NT2/D1 (cell line): ENCODE results near the gene RAD18.

ENCODE experiments used
- DNase-seq: peaks from one replicate; pipeline ENCODE4 v3.0.0-alpha.2; 2011; ENCODE audit warnings: low read depth, low spot score
- H3K27me3 ChIP-seq: 2 replicates; pipeline ENCODE4 v1.6.0; 2011; ENCODE audit warnings: mild to moderate bottlenecking; ENCODE audit not compliant: insufficient read length, insufficient read depth
- H3K36me3 ChIP-seq: 2 replicates; pipeline ENCODE4 v1.6.1; 2011; ENCODE audit warnings: mild to moderate bottlenecking, low read length, mixed read lengths; ENCODE audit not compliant: insufficient read depth, insufficient read length
- H3K4me1 ChIP-seq: 2 replicates; pipeline ENCODE4 v1.5.1; 2011; ENCODE audit not compliant: insufficient read depth, insufficient read length
- H3K4me3 ChIP-seq: 2 replicates; pipeline ENCODE4 v1.5.1; 2011; ENCODE audit warnings: low read depth; ENCODE audit not compliant: insufficient read length
- H3K9ac ChIP-seq: 2 replicates; pipeline ENCODE4 v1.6.0; 2011; ENCODE audit warnings: low read depth; ENCODE audit not compliant: insufficient read length
- H3K9me3 ChIP-seq: 2 replicates; pipeline ENCODE4 v1.5.1; 2011; ENCODE audit warnings: mild to moderate bottlenecking, low read length; ENCODE audit not compliant: insufficient read depth
- SUZ12 ChIP-seq: IDR thresholded peaks from 2 replicates; pipeline ENCODE4 v1.6.1; 2011; ENCODE audit not compliant: insufficient read length, insufficient read depth; ENCODE audit errors: extremely low read depth
- YY1 ChIP-seq: IDR thresholded peaks from 2 replicates; pipeline ENCODE4 v1.6.1; 2011; ENCODE audit not compliant: insufficient read length, insufficient read depth
- ZNF274 ChIP-seq: IDR thresholded peaks from 2 replicates; pipeline ENCODE4 v1.6.1; 2011; ENCODE audit warnings: mild to moderate bottlenecking, low read depth, low read length

Gene RAD18

GRCh38 chr3:8980756-8981257 is 17.5 kb upstream of the RAD18 start:
- H3K27me3 ChIP-seq, result peaks cover 2% of the 10 kb centered on the region
- H3K9ac ChIP-seq, result no peak overlapping the region

GRCh38 chr3:8979262-8979661 is 16.0 kb upstream of the RAD18 start:
- H3K9me3 ChIP-seq, result peaks cover 14% of the 10 kb centered on the region; the same call in 1 of the 2 replicates
- DNase-seq, result no peak
- peaks cover 2% of the 10 kb centered on the region for H3K27me3 ChIP-seq
- no peak for TF ChIP-seq YY1
- TF ChIP-seq SUZ12, result no peak
- no peak for TF ChIP-seq ZNF274
- no peak overlapping the region for H3K9ac ChIP-seq
- H3K36me3 ChIP-seq, result no peaks in the 10 kb centered on the region
- H3K4me3 ChIP-seq, result no peak overlapping the region
- no peaks in the 10 kb centered on the region for H3K4me1 ChIP-seq

More at GRCh38 chr3:8980756-8981257, 17.5 kb upstream of the RAD18 start:
- H3K4me1 ChIP-seq, result no peaks in the 10 kb centered on the region
- TF ChIP-seq SUZ12, result no peak
- TF ChIP-seq ZNF274, result no peak
- no peak for TF ChIP-seq YY1
- H3K9me3 ChIP-seq, result peaks cover 14% of the 10 kb centered on the region; the same call in 1 of the 2 replicates
- H3K36me3 ChIP-seq, result no peaks in the 10 kb centered on the region
- DNase-seq, result no peak
- H3K4me3 ChIP-seq, result no peak overlapping the region

- no peaks in the 10 kb centered on the region for H3K4me1 ChIP-seq
- H3K9ac ChIP-seq, result no peak overlapping the region
- DNase-seq, result no peak
- TF ChIP-seq ZNF274 (no peak), SUZ12 (no peak), YY1 (no peak)
- peaks cover 2% of the 10 kb centered on the region for H3K27me3 ChIP-seq
- no peak overlapping the region for H3K4me3 ChIP-seq
- peaks cover 14% of the 10 kb centered on the region; the same call in 1 of the 2 replicates for H3K9me3 ChIP-seq
- H3K36me3 ChIP-seq, result no peaks in the 10 kb centered on the region
These were observed 15.3 kb upstream of the RAD18 start for GRCh38 chr3:8978551-8978950.

- Histone ChIP-seq H3K4me1 (no peaks in the 10 kb centered on the region), H3K36me3 (no peaks in the 10 kb centered on the region), H3K9me3 (peaks cover 14% of the 10 kb centered on the region; the same call in 1 of the 2 replicates), H3K4me3 (no peak overlapping the region), H3K27me3 (peaks cover 7% of the 10 kb centered on the region), H3K9ac (no peak overlapping the region)
- DNase-seq, result no peak
- TF ChIP-seq ZNF274, result no peak
- no peak for TF ChIP-seq SUZ12
- no peak for TF ChIP-seq YY1
These were observed 13.4 kb upstream of the RAD18 start for GRCh38 chr3:8976540-8977182.

- H3K9me3 ChIP-seq, result peaks cover 14% of the 10 kb centered on the region; the same call in 1 of the 2 replicates
- peaks cover 12% of the 10 kb centered on the region for H3K27me3 ChIP-seq
- no peak for TF ChIP-seq SUZ12
- no peak for TF ChIP-seq ZNF274
- no peak for TF ChIP-seq YY1
- no peak for DNase-seq
- no peak overlapping the region for H3K4me3 ChIP-seq
- H3K36me3 ChIP-seq, result no peaks in the 10 kb centered on the region
- H3K9ac ChIP-seq, result no peak overlapping the region
- no peaks in the 10 kb centered on the region for H3K4me1 ChIP-seq
These were observed 12.1 kb upstream of the RAD18 start for GRCh38 chr3:8975081-8976020.

- H3K4me3 ChIP-seq, result no peak overlapping the region
- peaks cover 12% of the 10 kb centered on the region for H3K27me3 ChIP-seq
- H3K9me3 ChIP-seq, result peaks cover 9% of the 10 kb centered on the region; the same call in 1 of the 2 replicates
- no peak for DNase-seq
- TF ChIP-seq SUZ12, result no peak
- no peak for TF ChIP-seq ZNF274
- TF ChIP-seq YY1, result no peak
- H3K4me1 ChIP-seq, result no peaks in the 10 kb centered on the region
- no peak overlapping the region for H3K9ac ChIP-seq
- H3K36me3 ChIP-seq, result no peaks in the 10 kb centered on the region
These were observed 11.2 kb upstream of the RAD18 start for GRCh38 chr3:8974458-8974857.

GRCh38 chr3:8972639-8973038 is 9.4 kb upstream of the RAD18 start:
- Histone ChIP-seq H3K4me3 (no peak overlapping the region), H3K9ac (no peak overlapping the region), H3K9me3 (no peaks in the 10 kb centered on the region), H3K36me3 (no peaks in the 10 kb centered on the region), H3K4me1 (no peaks in the 10 kb centered on the region), H3K27me3 (peaks cover 12% of the 10 kb centered on the region)
- no peak for TF ChIP-seq ZNF274
- no peak for TF ChIP-seq YY1
- no peak for TF ChIP-seq SUZ12
- no peak for DNase-seq
